Activated CD8-positive, alpha-beta memory T cell treated with anti-CD3 and anti-CD28 coated beads for 48 hours (primary cell): ENCODE results near the gene SERPINB1.

Experiments
- DNase-seq, 3 experiments: peaks; one replicate each; pipeline ENCODE4 v3.0.0-alpha.2; 2020; ENCODE audit warnings: low read depth in 2 of 3, low spot score in 2 of 3

Gene SERPINB1

GRCh38 chr6:2794171-2794730, 47.4 kb downstream of the SERPINB1 start:
- DNase-seq: no peak

DNA sequence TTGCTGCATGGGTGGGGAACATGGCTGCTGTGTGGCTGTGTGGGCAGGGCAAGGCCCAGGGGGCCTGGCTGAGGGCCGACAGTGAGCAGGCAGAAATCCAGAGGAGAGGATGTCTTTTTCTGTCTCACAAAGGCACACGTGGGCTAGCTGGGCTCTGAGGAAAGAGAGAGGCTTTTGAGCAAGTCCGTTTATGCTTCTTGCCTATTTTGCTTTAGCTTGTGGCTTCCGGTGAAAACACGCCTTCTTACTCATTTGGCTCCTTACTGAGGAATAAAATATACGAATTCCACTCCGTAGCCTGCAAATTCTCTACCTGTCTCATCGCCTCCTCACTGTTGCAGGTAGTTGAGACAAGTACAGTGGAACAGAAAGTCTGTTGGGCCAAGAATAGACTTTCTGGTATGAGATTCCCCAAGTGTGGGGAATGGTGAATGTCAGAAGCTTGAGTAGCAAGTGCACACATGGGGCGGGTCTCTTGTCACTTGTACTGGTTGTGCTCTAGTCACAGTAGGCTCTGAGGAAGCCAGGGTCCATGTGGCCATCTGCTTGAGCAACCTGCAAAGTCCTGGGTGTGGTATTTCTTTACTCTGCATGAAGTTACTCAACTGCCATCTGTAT, 48.0 kb downstream of the SERPINB1 start:
- DNase-seq: no peak

GRCh38 chr6:2792330-2793110, 49.1 kb downstream of the SERPINB1 start:
- DNase-seq: no peak

DNA sequence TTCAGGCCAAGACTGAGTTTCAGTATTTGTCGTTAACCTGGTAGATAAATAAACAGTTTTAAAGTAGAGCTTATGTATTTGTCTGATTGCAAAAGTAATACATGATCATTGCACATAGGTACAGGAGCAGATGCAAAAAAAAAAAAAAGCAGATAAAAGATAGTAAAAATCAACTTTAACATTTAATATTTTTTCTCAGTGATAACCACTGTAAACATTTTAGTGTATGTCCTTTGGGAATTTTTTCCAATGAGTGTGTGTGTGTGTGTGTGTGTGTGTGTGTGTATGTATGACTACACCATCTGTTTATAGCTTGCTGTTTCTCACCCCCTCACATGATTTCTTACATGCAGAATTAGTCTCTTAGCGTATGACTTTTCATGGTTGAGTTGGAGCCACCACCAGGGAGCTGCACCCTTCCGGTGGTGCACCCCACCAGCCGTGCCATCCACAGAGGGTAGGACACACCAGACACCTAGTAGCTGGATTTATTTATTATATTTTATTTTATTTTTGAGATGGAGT, 50.2 kb downstream of the SERPINB1 start:
- DNase-seq: no peak

GRCh38 chr6:2790588-2791449, 50.8 kb downstream of the SERPINB1 start:
- no peak for DNase-seq

GRCh38 chr6:2786269-2786668, 55.4 kb downstream of the SERPINB1 start:
- DNase-seq: no peak

- no peak for DNase-seq
These were observed 56.7 kb downstream of the SERPINB1 start for GRCh38 chr6:2784930-2785329.

DNA sequence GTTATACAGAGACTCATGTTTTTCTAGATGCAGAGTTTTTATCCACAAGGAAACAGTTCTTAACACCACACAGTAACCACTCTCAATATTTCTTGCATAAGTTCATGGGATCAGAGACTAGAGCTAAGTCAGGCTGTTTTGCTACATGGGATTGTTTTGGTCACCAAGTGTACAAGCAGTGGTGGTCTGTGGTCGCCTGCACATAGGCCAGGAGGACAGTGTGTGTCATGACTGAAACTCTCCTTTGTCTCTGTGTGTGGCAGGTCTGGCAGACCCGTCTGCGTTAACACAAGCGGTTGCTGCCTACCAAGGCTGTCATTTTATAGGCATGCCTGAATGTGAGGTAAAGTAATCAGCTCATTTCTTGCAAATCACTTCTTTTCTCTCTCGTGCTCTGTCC, 57.6 kb downstream of the SERPINB1 start:
- DNase-seq: no peak

DNA sequence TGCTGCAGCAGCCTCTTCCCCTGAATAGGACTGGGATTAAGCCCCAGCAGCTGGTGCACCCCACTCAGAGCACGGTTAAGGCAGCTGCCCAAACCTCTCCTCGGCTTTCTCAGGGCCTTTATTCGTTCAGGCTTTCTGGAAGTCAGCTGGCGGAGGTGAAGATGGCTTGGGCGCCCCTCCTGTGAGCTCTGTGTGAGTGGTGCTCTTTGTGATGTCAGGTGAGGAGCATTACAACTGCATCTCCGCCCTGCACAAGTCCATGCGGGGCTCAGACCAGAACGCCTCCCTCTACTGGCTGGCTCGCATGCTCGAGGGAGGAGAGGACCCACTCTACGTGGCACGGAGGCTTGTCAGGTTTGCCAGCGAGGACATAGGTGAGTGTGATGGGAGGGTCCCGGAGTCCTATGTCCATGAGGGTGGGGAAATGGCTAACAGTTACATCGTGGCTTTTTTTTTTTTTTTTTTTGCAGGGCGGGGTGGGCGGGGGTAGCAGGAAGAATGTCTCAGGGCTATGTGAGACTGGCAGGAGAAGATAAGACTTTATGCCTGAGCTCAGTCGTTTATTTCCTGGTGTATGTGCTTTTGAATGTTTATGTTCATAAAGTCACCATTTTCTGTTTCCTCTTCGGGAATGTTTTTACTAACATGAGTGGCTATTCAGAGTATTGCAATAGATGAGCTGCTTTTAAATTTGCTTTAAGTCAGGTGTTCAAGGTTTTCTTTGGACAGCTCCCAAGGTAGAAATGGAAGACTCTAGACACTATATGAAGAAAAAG, 58.3 kb downstream of the SERPINB1 start:
- DNase-seq: no peak

- no peak for DNase-seq
These were observed 58.9 kb downstream of the SERPINB1 start for GRCh38 chr6:2782825-2783187.

GRCh38 chr6:2782356-2782708, 59.3 kb downstream of the SERPINB1 start:
- DNase-seq: no peak
